Superior temporal gyrus (tissue), 1 donor: ENCODE measurements around the gene OMP.

Experiments used
- DNase-seq: peaks from one replicate; pipeline ENCODE4 v3.0.0-alpha.2; 2016; ENCODE audit errors: extremely low spot score

The OMP gene

GRCh38 chr11:77123591-77123990 is 21.0 kb downstream of the OMP start:
- DNase-seq = no peak

- DNase-seq = no peak
Measured at GRCh38 chr11:77124041-77124440, 21.4 kb downstream of the OMP start.

- no peak for DNase-seq
Measured at GRCh38 chr11:77124488-77124887, 21.8 kb downstream of the OMP start.

- no peak for DNase-seq
Measured at GRCh38 chr11:77125191-77125590, 22.6 kb downstream of the OMP start.

- DNase-seq = no peak
Measured at GRCh38 chr11:77125695-77126094, 23.1 kb downstream of the OMP start.

- no peak for DNase-seq
Measured at GRCh38 chr11:77126156-77126775, 23.6 kb downstream of the OMP start.

GRCh38 chr11:77126861-77127234 is 24.2 kb downstream of the OMP start:
- no peak for DNase-seq

GRCh38 chr11:77127235-77127911 is 24.7 kb downstream of the OMP start:
- peak; percentile 78 for DNase-seq

GRCh38 chr11:77127920-77128691 is 25.5 kb downstream of the OMP start, which contains the start of gene MYO7A:
Gene MYO7A (plus strand): TSS chr11:77128246. CDS start chr11:77130635, 2,389 bp downstream.
- no peak for DNase-seq

GRCh38 chr11:77129069-77129841 is 26.6 kb downstream of the OMP start:
- DNase-seq = no peak

GRCh38 chr11:77129842-77130756 is 27.5 kb downstream of the OMP start:
- no peak for DNase-seq

GRCh38 chr11:77130763-77131513 is 28.3 kb downstream of the OMP start:
- no peak for DNase-seq

- no peak for DNase-seq
Measured at GRCh38 chr11:77131560-77131959, 28.9 kb downstream of the OMP start.

GRCh38 chr11:77135069-77135468 is 32.4 kb downstream of the OMP start:
- no peak for DNase-seq

- no peak for DNase-seq
Measured at GRCh38 chr11:77136074-77136473, 33.4 kb downstream of the OMP start.

GRCh38 chr11:77136784-77137420 is 34.3 kb downstream of the OMP start:
- DNase-seq = no peak

GRCh38 chr11:77137421-77137820 is 34.8 kb downstream of the OMP start:
- no peak for DNase-seq

GRCh38 chr11:77138106-77138649 is 35.5 kb downstream of the OMP start:
- no peak for DNase-seq

GRCh38 chr11:77139201-77139600 is 36.6 kb downstream of the OMP start:
- DNase-seq = no peak
